HG02981 (cell line): Measurements from ENCODE around the gene LAMA3.

ENCODE experiments used
- ATAC-seq: cut with Tn5 transposase; IDR thresholded peaks from one replicate; pipeline ENCODE4 v1.9.1; 2021; ENCODE audit warnings: mild to moderate bottlenecking, moderate library complexity; ENCODE audit not compliant: unreplicated experiment

Gene LAMA3

DNA sequence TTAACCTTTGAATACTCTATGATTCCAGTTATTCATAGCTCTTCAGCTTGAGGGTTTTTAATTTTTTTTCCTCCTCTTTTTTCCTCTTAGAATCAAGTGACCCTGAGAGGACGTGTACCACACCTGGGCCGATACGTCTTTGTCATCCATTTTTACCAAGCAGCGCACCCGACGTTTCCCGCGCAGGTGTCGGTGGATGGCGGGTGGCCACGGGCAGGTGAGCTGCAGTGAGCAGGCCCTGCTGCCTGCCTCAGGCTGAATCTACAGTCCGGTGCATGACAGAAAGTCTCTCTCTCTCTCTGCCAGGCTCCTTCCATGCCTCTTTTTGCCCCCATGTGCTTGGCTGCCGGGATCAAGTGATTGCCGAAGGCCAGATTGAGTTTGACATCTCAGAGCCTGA, 153.1 kb downstream of the LAMA3 start:
- no peak for ATAC-seq

DNA sequence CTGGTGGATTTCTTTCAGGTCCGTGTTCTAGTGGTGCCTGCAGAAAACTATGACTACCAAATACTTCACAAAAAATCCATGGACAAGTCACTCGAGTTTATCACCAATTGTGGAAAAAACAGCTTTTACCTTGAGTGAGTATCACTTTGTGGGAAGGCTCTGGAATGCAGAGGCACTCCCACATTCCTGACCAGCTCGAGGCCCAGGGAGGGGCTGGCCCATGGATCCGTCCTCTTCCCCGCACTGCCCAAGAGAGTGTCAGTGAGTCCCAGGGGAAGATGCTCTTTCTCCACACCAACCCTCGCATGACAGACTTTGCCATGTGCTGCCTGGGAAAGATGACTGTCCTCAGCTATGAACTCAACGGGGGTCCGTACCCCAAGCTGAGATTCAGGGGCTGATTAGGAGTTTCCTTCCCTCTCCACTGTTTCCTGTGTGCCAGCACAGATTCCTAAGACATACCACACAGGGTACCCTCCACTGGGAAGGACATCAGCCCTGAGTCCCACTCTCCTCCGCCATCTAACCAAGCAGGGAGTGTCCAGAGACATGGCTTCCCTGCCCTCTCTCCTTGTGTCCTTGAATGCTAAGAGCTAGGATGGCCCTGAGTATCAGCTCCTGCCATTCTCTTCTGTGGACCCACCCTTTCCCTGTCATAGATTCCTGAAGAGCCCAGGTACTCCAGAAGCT, 155.9 kb downstream of the LAMA3 start:
- no peak for ATAC-seq

DNA sequence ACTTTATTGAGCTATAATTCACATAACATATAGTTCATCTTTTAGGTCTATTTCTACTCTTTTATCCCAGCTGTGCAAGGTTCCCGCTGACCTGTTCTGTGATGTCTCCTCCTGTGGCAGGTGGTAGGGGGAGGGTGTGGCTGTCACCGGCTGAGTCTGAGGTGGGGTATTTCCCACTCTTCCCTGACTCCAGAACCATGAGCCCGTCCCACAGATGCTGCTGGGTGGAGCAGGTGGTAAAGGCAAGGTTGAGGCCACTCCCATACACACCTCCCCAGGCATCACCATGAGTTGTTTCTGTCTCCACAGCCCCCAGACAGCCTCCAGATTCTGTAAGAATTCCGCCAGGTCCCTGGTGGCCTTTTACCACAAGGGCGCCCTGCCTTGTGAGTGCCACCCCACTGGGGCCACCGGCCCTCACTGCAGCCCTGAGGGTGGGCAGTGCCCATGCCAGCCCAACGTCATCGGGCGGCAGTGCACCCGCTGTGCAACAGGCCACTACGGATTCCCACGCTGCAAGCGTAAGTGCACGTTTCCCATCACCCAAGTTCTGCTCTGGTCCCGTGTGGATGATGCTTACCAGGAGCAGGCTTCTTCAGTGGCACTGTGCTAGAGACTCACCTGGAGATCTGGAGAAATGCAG, 156.9 kb downstream of the LAMA3 start:
- ATAC-seq = no peak

DNA sequence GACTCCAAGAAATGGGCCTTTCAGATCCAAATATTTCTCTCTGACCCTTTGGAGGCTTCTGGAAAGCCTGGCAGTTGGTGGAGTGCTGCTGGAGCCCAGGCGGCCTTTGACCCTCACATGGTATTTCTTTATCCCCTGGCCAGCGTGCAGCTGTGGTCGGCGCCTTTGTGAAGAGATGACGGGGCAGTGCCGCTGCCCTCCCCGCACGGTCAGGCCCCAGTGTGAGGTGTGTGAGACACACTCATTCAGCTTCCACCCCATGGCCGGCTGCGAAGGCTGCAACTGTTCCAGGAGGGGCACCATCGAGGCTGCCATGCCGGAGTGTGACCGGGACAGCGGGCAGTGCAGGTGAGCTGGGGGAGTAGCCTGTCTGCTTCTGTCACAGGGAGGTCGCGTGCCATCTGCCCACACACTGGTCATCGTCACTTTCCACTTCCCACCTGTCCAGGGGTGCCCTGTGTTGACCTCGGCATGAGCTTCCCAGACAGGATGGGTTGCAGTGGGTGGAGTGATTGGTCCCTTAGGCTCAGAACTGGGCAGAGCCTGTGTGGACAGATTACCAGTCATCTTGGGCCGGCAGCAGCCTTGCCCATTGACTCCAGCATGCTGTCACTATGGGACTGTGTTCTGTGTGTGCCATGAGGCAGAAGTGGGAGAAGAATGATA, 158.2 kb downstream of the LAMA3 start:
- no peak for ATAC-seq

- ATAC-seq = no peak
Observed at GRCh38 chr18:23849141-23849540, 159.9 kb downstream of the LAMA3 start.

GRCh38 chr18:23850215-23850614, 161.0 kb downstream of the LAMA3 start:
- no peak for ATAC-seq

- no peak for ATAC-seq
Observed at GRCh38 chr18:23851470-23852002, 162.3 kb downstream of the LAMA3 start.

DNA sequence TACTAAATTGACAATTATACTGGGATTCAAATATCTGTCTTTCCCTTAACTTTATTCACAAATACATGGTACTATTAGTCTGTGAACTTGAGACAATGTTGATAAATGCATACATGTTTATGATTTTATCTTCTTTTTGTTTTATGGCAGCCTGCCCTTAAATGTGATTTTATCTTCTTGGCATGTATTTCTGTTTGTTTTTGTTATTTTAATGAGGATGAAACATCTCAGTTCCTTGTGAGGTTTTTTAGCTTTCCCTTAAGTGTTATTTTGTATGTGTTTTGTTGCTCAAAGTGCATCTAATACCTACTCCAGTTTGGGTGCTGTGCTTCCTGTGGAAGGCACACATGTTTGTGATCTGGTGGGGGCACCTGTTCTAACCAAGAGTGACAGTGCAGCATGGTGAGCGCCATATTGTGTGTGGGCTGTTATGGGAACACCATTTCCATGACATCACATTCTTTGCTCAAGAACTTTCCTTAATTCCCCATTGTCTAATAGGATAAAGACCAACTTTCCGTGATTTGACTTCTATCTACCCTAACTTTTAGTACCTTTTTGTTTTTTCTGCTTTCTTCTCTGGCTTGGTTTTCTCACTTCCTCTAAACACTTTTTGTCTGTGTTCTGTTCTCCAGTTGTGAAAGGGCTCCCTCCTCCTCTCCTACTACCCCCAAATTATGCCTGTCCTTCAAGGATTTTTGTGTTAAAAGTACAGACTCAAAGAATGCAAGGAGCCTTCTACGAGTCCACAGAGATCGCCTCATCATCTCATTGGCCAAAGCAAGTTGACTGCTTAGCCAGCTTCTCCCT, 163.2 kb downstream of the LAMA3 start:
- ATAC-seq = no peak

DNA sequence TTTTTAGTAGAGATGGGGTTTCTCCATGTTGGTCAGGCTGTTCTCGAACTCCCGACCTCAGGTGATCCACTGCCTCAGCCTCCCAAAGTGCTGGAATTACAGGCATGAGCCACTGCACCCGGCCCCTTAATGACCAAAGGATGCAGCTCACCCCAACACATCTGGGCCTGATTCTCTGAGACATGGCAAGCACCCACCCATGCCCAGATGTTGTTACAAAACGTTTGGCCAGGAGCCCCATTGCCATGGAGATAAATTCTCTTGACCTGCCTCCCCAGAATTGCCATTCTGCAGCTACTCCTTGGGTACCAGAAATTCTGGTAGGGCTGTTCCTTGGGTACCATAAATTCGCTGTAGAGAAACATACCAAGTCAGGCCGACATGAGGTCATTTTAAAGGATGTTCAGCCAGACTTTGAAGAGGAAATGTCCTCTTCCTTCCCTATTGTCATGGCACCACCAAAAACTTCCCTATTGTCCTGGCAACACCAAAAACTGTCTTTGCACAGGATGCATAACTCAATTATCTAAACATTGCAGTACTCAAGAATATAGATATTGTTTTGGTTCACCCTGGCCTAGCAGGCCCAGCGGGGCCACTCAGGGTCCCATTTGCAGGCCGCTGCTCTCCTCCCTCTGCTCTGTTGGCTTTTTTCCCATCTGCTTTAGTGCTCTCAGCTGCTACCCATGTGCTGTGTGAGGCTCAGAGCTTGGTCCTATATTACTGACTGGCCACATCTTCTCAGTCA, 164.4 kb downstream of the LAMA3 start:
- no peak for ATAC-seq

- ATAC-seq = no peak
Observed at GRCh38 chr18:23855721-23856120, 166.5 kb downstream of the LAMA3 start.

DNA sequence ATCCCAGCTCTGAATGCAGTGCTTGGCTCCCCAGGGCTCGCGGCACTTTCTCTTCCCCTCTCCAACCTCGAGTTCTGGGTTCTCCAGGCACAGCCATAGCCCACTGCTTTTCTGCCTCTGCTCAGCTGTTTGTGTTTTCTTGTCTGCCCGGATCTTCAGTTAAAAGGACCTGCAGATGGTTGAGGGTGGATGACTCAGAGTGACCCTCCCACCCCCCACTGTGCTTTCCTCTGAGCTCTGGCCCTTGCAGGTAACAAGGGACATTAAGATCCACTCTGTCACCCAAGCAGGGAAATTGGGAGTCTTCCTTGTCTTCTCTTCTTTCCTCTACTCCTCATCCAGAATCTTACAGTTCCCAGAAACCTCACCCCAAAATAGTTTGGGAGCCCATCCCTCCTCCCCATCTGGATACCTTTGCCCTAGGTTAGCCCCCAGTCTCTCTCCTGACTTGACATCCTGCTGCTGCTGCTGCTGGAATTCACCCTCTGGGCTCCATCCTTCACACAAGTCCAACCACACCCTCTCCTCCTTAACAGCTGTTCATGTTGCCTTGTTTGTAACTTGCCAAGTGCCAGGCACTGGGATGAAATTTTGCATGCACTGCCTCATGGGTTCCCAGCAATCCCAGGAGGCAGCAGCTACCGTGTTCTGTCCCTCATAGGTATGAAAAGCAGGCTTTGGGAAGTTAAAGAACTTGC, 167.4 kb downstream of the LAMA3 start:
- ATAC-seq = no peak

DNA sequence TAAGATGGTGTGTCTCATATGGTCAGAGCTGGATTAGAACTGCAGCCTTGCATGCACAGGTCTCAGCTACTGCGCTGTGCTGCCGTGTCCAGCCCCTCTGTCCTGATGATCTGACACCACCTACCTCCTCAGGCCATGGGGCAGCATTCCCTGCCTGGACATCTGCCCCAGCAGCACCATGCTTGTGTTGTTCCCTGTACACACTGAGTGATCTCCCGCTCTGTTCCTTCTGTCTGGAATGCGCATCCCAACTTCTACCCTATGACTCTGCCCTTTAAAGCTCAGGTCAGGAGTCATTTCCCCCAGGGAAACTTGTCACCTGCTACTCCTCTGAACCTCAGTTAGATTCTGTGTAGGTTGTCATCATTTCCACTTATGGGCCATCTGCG, 167.9 kb downstream of the LAMA3 start:
- no peak for ATAC-seq

DNA sequence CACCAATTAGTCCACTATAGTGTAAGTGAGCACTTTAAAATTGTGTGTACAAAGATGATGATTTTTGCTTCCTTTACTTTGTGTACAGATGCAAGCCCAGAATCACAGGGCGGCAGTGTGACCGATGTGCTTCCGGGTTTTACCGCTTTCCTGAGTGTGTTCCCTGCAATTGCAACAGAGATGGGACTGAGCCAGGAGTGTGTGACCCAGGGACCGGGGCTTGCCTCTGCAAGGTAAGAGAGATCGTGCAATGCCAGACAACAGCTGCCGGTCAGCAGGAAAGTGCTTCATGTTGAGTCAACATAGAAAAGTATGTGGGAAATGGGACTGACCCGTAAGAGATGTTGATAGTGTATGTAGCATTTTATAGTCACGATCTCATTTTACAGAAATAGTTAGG, 168.5 kb downstream of the LAMA3 start:
- no peak for ATAC-seq

DNA sequence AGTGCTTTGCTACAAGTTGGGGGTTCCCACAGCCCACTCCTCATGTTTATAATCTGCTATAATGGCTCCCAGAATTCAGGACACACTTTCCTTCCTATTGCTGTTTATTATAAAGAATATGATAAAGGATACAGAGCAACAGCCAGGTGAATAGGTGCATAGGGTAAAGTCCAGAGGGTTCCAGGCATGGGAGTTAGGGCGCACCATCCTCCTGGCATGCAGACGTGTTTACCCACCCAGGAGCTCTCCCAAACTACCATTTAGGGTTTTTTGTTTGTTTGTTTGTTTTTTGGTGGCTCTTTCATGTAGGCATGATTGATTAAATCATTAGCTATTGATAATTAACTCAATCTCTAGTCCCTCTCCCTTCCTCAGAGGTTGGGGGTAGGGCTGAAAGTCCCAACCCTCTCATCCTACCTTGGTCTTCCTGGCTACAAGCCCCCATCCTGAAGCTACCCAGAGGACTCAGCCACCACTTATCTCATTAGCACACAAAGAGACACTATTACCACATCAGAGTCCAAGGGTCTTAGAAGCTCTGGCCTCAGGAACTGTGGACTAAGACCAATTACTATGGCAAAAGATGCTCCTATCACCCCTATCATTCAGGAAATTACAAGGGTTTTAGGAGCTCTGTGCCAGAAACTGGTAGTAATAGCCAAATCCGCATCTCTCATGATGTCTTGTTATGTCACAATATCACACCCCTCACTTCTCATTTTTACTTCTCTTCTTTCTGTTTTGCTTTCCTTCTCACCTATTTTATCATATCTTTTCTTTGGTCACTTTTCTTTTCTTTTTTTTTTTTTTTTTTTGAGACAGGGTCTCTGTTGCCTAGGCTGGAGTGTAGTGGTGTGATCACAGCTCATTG, 170.4 kb downstream of the LAMA3 start:
- no peak for ATAC-seq

- ATAC-seq = no peak
Observed at GRCh38 chr18:23861326-23861725, 172.1 kb downstream of the LAMA3 start.

- ATAC-seq = no peak
Observed at GRCh38 chr18:23861805-23862470, 172.7 kb downstream of the LAMA3 start.

DNA sequence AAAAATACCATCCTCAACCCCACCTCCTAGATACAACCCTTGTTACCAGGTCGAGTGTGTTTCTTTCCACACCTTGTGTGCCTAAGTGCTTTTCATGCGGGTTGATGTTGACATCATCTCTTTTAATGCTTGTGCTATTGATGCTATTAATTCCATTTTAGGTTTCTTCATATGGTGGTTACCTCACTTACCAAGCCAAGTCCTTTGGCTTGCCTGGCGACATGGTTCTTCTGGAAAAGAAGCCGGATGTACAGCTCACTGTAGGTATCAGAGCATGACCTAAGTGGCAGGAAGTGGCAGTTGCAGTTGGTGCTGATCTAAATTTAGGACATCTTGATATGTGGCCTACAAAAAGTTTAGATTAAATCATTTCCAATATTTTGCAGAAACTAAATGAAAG, 175.4 kb downstream of the LAMA3 start:
- ATAC-seq = no peak

- no peak for ATAC-seq
Observed at GRCh38 chr18:23867006-23867405, 177.8 kb downstream of the LAMA3 start.
